HG03159 (cell line): ENCODE results near the gene COL4A3.

ENCODE experiments used
- ATAC-seq: cut with Tn5 transposase; IDR thresholded peaks from one replicate; pipeline ENCODE4 v1.9.1; 2021; ENCODE audit warnings: mild to moderate bottlenecking, moderate library complexity; ENCODE audit not compliant: unreplicated experiment

The COL4A3 gene

DNA sequence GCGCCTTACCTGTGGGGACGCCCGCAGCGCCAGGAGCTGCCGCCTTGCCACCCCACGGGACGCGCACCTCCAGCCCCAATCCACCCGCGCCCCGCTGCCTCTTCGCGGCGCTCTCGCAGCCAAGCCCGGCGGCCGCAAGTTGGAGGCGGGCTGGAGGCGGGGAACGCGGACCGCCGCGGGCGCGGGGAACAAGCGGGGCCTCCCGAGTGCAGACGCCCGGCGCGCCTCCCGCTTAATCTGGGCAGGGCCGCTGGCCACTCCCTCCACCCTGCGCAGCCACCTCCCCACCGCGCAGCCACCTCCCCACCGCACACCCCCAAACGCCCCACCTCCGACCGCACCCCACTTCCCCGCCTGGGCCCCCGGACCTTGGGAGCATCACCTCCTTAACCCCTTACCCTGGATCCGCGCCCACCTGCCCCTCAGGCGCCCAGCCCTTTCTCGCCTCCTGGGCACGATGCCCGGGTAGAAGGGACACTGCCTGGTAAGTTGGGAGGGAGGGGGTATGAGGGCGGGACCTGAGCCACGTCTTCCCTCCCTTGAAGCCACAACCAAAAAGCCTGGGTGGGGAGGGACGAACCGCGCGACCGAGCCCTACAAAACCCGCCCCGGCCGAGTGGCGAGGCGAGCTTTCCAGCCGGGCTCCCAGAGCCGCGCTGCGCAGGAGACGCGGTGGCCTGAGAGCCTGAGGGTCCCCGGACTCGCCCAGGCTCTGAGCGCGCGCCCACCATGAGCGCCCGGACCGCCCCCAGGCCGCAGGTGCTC, at the start of gene COL4A3, which contains the start of gene COL4A4:
Gene COL4A3, plus strand, starts transcription at position 627 of the 765 bp plus-strand sequence. Its CDS starts 103 bp downstream, at position 730.
Gene COL4A4, minus strand, starts transcription at position 208 of the 765 bp plus-strand sequence. CDS start 16,722 bp downstream, outside the sequence.
- peak; percentile 44 for ATAC-seq

DNA sequence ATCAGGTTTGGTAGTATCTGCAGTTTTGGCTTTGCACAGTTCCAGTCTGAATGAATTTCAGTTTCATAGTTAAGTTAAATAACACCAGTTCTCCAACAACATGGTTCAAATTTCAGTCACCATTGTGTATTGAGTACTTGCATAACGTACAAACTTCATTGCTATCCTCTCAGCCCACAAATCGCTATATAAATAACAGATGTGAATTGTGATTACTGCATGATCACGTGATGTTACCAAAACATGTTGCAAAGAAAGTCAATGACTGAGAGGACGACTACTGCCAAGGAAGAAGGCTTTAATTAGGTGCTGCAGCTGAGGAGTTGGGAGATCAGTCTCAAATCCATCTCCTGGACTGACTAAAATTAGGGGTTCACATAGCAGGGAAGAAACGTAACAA, 48.7 kb upstream of the COL4A3 start:
- ATAC-seq, result no peak

DNA sequence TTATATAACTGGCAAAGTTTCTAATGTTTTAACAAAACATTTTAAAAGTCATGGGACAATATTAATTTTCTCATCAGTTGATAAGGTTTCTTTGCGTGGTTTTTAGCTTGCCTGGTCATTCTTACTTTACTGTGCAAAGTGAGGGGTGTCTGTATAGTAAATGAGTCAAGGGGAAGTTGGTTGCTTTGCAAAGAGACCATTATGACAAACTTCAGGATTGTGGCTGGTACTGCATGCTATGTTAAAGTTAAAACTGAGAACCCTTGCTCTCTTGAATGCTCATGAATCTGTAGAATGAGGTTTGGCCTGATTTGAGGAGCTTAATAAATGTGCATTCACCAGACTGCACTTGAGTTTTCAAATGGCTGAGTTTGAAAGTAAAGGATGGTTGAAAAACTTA, 47.4 kb upstream of the COL4A3 start:
- no peak for ATAC-seq

DNA sequence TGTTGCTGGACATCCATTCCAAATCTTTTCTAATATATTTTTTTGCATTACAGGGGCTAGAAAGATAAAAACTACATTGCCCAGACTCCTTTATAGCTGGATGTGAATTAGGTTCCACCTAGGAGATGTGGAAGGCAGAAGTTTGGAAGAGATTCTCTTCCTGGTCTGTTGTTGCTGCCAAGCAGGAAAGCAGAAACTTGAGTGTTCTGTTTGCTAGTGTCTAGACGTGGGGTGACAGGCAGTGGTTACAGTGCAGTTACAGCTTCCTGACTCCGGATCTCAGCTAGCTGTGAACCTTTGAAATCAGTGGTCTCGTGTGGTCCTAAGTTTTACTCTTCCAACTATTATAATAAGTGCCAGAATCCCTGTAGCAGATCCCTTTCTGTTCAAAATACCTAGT, 46.6 kb upstream of the COL4A3 start:
- no peak for ATAC-seq

DNA sequence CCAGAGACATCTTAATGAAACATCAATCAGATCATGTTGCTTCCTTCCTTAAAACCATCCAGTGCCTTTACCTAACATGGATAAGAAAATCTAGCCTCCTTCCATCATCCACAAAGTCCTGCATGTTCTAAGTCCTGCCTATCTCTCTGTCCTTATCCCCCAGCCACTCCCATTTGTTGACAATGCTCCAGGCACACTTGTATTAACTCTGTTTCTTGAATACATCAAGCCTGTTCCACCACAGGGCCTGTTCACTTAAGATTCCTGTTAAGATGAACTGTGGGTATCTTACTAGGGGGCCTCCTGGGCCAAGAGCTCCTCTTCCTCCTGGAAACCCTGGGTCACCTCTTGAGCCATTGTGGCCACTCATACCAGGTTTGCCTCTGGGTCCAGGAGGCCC, 46.1 kb upstream of the COL4A3 start:
- no peak for ATAC-seq

DNA sequence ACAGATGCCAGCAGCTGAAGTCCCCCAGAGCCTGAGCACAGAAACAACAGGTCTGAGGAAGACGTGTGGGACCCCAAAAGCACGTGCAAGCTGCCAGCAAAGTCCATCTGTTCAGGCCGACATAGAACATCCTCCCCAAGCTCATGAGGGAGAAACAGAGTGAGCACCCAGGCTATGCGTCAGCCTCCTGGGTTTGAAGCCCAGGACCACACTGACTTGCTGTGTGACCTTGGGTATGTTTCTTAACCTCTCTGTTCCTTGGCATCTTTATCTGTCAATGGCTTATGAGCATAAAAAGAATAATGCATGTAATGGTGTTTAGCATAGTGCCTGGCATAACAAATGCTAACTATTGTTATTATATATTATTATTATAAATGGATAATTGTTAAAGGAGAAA, 40.7 kb upstream of the COL4A3 start:
- ATAC-seq, result no peak

DNA sequence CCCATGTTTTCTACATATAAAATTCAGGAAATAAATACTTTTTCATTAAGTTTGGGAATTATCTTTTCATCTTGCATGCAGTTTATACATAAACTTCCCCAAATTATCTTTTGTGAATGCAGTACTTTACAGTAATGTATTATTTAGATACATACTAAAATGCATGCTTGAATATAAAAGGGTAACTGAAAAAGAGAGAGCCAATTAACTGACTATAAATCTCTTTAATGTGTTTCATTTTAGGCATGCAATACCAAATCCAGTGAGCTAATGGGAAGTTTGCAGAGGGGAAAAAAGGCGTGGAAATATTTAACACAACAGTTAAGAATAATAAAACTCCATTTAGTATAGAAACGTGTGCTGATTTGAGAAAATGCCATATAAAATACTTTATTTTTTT, 39.6 kb upstream of the COL4A3 start:
- ATAC-seq, result no peak

DNA sequence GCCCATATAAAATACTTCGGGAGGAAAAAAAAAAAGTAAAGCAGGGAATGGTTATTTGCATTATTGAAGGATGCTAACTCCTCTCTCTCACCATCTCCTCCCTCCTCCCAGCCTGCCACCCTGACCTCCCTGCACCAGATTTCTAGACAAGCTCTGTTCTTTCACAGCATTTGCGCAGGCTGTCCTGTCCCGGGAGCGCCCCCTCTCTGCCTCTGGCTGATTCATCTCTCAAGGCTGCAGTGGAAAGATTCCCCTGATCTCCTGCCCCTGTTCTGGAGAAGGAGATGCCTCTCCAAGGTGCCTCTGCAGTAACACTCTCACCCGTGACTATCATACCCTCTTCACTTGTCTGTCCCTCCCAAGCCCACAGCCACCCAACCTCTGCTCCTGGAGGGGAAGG, 38.9 kb upstream of the COL4A3 start:
- no peak for ATAC-seq

DNA sequence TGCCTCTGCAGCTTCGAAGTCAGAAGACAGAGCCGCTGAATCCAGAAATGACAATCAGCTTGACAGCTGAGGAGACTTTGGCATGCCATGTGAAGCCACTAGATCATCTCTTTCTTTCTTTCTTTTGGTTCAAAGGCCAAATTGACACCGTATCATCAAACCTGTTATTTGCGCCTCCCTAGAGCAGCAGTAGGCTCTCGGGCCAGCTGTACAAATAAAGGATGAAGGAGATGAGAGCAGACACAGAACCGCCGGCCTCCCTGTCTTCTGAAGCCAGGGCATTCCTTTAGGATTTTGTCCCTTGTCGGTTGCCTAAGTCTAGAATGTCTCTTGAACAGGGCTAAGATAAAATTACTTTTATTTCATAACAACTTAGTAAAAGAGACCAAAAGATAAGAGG, 37.2 kb upstream of the COL4A3 start:
- ATAC-seq, result no peak

DNA sequence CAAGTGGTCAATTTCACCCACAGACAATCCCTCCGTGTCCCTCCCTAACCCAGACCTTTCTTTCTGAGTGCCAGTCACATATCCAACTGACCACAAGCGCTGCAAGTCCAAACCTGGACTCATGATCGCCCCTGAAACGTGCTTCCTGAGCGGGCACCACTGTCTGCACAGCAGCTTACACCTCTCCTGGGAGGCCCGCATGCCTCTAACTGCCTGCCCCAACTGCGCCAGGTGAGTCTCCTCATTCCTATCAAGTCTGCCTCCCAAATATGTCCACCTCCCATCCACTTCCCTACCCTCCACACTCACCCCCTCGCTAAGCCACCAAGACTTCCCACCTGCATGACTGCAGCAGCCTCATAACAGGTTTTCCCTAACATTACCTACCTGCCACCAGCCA, 33.8 kb upstream of the COL4A3 start:
- no peak for ATAC-seq

DNA sequence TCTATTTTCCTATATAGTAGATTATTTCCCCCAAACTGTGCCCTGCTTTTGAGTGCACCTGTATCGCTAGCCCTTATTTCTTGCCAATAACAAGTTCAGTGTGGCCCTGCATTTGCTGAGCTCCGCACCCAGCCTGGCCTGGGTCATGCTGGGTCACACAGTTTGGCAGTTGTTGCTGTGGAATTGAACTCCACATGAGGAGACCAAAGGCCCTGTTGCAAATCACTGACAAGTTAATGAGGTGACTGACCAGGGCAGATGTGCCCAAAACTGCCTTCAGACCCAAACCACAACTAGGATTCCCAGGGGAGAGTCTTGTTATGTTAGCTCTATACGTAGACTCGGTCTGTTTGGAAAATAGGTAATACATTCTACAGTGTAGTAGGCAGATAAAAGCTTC, 31.4 kb upstream of the COL4A3 start:
- no peak for ATAC-seq

DNA sequence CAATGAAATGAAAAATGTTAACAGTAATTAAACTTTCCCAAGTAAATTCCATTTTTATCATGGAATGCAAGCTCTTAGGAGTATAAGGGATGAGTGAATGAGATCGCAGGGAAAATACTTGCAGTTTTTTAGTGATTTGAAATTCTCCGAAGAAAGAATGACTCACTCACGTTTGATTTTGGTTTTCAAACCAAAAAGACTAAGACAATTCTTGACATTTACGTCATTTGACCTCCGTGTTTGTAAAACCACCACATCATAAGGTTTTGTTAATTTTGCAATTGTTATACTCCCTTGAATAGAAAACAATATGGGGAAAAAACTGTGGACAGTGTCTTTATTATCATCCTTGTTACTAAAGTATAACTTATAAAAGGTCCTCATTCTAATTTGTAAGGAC, 29.8 kb upstream of the COL4A3 start:
- no peak for ATAC-seq

DNA sequence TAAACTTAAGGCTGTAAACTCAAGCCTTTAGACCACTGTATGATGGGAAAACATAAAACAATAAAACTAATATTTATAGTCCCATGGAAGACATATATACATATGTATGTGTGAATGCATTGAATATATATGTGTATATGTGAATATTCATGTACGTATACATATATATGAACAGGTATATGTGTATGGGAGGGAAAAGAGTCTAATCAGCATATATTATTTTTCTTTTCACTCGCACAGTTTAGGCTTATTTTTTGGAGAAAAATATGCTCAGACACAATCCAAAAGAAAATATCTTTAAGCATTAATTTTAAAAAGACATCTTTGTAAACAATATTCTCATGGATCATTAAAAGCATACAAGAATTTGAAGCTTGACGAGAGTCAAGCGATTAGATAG, 23.1 kb upstream of the COL4A3 start:
- no peak for ATAC-seq

DNA sequence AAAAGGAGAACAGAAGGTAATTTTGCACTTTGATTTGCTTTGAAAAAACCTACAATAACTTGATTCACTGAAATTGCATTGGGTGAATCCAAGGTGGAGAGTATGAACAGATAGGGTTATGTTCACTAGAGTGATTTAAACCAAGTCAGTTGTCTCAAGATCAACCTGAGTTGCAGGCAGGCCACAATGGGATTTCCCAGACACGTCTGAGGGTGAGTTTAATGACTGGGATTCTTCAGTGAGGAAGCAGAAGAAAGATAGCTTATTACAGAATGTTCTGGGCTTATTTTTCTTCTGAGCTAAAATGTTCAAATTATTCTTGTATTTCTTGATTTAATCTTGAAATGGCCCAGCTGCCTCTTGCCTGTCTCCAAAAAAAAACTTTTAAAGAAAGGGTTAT, 20.5 kb upstream of the COL4A3 start:
- ATAC-seq, result no peak

DNA sequence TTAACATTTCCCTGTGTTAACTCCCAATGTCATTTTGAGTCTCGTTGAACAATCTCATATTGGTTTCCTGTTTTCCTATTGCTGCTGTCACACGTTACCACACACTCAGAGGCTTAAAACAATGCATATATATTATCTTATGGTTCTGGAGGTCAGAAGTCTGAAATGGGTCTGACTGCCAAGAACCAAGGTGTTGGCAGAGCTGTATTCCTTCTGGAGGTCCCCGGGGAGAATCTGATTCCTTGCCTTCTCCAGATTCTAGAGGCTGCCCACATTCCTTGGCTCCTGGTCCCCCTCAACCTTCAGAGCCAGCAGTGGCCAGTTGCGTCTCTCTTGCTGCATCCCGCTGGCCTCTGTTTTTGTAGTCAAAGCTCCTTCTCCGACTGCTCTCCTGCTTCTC, 18.0 kb upstream of the COL4A3 start:
- ATAC-seq, result no peak

DNA sequence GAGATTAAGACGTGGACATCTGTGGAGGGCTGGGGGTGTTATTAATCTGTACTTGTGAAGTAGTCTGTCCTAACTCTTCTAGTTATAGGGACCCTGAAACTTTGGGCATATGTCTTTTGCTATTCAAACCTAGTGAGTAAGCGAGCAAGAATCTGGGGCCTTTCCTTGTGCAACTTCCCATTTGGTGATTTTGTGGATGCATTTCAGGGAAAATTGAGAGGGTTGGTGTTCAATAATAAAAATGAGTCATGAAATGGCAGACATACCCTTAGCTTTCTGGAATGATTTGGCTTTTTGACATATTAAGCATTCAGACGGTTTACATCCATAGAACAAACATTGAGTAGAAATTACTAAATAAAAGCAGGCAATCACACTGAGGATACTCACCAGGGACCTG, 17.4 kb upstream of the COL4A3 start:
- no peak for ATAC-seq

DNA sequence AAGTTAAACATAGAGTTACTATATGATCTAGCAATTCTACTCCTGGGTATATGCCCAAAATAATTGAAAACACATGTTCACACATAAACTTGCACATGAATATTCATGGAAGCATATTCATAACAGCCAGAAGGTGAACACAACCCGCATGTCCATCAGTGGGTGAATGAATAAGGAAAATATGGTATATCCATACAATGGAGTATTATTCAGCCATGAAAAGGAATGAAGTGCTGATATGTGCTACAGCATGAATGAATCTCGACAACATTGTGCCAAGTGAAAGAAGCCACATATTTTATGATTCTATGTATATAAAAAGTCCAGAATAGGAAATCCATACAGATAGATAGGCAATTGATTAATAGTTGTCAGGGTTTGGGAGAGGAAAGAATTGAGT, 16.3 kb upstream of the COL4A3 start:
- no peak for ATAC-seq

DNA sequence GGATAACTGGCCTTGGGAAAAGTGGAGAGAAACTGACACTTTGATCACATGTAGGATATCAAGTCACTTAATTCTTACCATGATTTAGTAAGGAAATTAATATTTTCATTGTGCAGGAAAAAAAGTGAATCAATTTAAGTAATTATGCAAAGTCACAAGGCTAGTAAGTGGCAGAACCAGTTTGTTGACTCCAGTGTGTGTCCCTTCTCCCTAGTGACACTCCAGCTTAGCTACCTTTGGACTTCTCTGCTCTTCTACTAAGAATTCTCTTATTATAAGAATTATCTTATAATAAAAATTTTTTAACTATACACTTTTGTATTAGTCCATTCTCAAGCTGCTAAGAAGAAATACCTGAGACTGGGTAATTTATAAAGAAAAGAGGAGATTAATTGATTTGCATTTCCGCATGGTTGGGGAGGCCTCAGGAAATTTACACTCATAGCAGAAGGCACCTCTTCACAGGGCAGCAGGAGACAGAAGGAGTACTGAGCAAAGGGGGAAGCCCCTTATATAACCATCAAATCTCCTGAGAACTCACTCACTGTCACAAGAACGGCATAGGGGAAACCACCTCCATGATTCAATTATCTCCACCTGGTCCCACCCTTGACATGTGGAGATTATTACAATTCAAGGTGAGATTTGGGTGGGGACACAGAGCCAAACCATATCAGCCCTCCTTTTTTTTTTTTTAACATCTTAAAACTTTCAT, 14.0 kb upstream of the COL4A3 start:
- ATAC-seq, result no peak

DNA sequence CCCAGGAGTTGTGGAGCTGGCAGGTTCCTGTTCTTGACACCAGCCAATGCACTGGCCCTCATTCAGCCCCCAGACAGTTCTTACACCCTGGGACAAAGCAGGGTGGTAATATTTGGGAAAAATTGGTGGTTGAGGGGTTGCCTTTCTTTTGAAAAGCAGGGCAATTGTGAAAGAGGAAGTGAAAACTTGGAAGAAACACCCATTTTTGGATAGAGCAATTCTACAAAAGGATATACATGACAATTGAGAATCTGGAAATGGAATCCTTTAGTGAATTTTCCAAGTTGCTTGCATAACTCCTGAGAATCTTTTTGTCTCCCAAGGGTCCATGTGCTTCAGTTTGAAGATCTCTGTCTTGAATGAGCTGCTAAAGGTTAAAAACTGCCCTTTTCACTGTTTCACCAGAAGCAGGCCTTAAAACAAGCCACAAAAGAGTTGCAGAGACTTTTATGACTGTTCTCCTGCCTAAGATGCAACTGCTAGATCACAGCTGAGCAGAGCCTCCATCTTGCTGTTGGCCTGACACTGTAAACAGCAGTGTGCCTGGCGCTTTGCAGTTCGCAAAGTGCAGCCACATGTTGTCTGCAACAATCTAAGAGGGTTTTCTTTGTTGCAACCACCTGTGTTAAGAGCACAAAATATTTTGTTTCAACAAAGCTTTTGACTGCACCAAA, 12.2 kb upstream of the COL4A3 start:
- ATAC-seq, result no peak

DNA sequence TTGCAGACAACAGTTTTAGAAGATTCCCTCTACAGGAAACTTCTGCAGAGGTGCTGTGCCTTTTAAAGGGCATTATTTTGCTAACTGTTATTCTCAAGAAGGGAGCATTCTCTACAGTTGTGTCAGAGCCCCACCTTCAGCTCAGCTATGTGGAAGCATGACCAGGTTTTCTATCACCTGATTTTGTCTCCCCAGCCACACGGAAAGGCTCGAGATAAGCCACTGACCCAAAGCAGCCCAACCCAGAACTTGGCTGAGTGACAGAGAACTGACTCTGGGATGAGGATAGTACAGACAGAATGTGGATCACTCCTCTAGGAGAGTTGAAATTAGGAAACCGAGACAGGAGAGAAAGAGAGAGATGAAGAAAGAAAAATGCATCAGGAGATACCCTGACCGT, 11.1 kb upstream of the COL4A3 start:
- no peak for ATAC-seq

DNA sequence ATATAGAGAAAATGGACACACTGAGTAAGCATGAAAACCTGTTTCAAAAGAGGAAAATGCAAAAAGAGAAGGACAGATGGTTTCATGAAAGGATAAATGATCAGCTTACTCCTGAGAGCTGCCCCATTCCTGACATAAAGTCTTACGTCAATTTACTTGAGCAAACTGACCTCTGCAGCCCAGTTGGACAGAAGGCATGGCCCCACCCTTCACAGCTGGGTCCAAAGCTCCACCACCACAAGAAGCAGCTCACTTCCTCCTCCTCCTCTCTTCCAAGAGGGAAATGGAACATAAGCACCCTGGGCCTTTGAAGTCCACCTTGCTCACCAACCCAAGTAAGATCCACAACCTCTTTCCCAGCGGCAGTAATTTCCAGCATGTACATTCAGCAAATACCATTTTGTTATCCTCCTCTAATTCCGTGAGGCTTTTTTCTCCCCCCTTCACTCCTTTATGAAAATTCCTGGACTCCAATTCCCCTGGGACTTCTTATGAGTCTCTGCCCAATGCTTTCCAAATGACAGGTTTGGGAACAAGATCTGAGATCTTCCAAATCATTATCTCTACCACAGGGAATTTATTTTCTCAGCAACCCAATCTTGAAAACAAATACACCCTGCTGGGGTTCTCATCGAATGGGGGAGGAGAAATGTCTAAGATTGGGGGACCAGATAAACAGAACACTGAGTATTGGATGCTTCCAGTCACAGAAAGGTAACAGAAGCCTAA, 10.5 kb upstream of the COL4A3 start:
- no peak for ATAC-seq
